Keratinocyte (primary cell): Measurements from ENCODE around the gene EPG5. TPM values are rescaled to one million over a fixed set of nuclear protein-coding genes. Genes with fewer than 3 reads are reported as not detected.

Experiments
- DNase-seq: peaks from one replicate; pipeline ENCODE4 v3.0.0-alpha.2; 2011; ENCODE audit warnings: low read depth, missing footprints, low spot score
- FAIRE-seq: peaks from 2 replicates; lab custom pipeline; 2011; peaks lifted over from hg19 to GRCh38; lab: Jason Lieb, UNC
- H2AFZ ChIP-seq: 2 replicates; pipeline ENCODE4 v1.6.0; 2012; ENCODE audit warnings: low read length, control low read depth, inconsistent platforms; ENCODE audit not compliant: control insufficient read depth
- H3K27ac ChIP-seq: 2 replicates; pipeline ENCODE4 v1.5.1; 2011; ENCODE audit warnings: low read length; ENCODE audit not compliant: control insufficient read depth, insufficient read depth
- H3K27me3 ChIP-seq: 3 replicates; pipeline ENCODE4 v1.6.0; 2011; ENCODE audit warnings: low read length; ENCODE audit not compliant: control insufficient read depth, insufficient read depth; ENCODE audit errors: extremely low read depth
- H3K36me3 ChIP-seq, 2 experiments: 2 replicates in 1 of 2; 3 replicates in 1 of 2; pipeline ENCODE4 v1.5.1; 2011; ENCODE audit warnings: low read length in 2 of 2, mild to moderate bottlenecking in 1 of 2; ENCODE audit not compliant: control insufficient read depth in 2 of 2, insufficient read depth in 2 of 2; ENCODE audit errors: extremely low read depth in 1 of 2
- H3K4me1 ChIP-seq: 3 replicates; pipeline ENCODE4 v1.5.1; 2011; ENCODE audit warnings: low read length; ENCODE audit not compliant: control insufficient read depth, insufficient read depth; ENCODE audit errors: extremely low read depth
- H3K4me2 ChIP-seq: 3 replicates; pipeline ENCODE4 v1.6.0; 2011; ENCODE audit warnings: low read depth, low read length; ENCODE audit not compliant: control insufficient read depth, insufficient read depth; ENCODE audit errors: extremely low read depth
- H3K4me3 ChIP-seq, 3 experiments: fragments of 200-600 bp in 1 of 3; sonication (generic) in 1 of 3; 2 replicates in 2 of 3; 3 replicates in 1 of 3; pipeline ENCODE4 v1.5.1; 2011 to 2016; ENCODE audit warnings: low read length in 3 of 3, mild to moderate bottlenecking in 3 of 3, control low read depth in 2 of 3, inconsistent platforms in 1 of 3, low read depth in 1 of 3, mixed read lengths in 1 of 3, mixed run types in 1 of 3, moderate library complexity in 1 of 3; ENCODE audit not compliant: control insufficient read depth in 2 of 3, insufficient read depth in 2 of 3; ENCODE audit errors: extremely low read depth in 1 of 3
- H3K79me2 ChIP-seq: 2 replicates; pipeline ENCODE4 v1.6.0; 2012; ENCODE audit warnings: low read length; ENCODE audit not compliant: control insufficient read depth, insufficient read depth
- H3K9ac ChIP-seq: 3 replicates; pipeline ENCODE4 v1.6.0; 2011; ENCODE audit warnings: low read length; ENCODE audit not compliant: control insufficient read depth, insufficient read depth; ENCODE audit errors: extremely low read depth
- H3K9me1 ChIP-seq: 3 replicates; pipeline ENCODE4 v1.6.0; 2011; ENCODE audit warnings: low read length; ENCODE audit not compliant: control insufficient read depth, insufficient read depth; ENCODE audit errors: extremely low read depth
- H3K9me3 ChIP-seq: 2 replicates; pipeline ENCODE4 v1.5.1; 2012; ENCODE audit warnings: low read depth, low read length; ENCODE audit not compliant: control insufficient read depth
- H4K20me1 ChIP-seq: 3 replicates; pipeline ENCODE4 v1.6.0; 2011; ENCODE audit warnings: low read length; ENCODE audit not compliant: control insufficient read depth, insufficient read depth; ENCODE audit errors: extremely low read depth
- CTCF ChIP-seq, 3 experiments: IDR thresholded peaks in 1 of 3; conservative IDR thresholded peaks in 1 of 3; optimal IDR thresholded peaks in 1 of 3; 2 replicates in 2 of 3; 3 replicates in 1 of 3; pipeline versions ENCODE3 to v1.5.1; 2011; ENCODE audit warnings: low read length in 3 of 3, mild to moderate bottlenecking in 3 of 3, moderate library complexity in 2 of 3, control low read depth in 1 of 3, inconsistent platforms in 1 of 3; ENCODE audit not compliant: insufficient read depth in 2 of 3; ENCODE audit errors: extremely low read depth in 1 of 3
- EZH2 ChIP-seq: IDR thresholded peaks from one replicate; pipeline ENCODE4 v1.6.1; 2012; ENCODE audit warnings: inconsistent platforms, mild to moderate bottlenecking, low read length, moderate library complexity
- dilution Hi-C: fragments of 300-500 bp; cut with MboI; formaldehyde crosslinking; loops from one replicate; pipeline ENCODE4 v1.7.0; 2020; ENCODE audit warnings: low sequenced_read_pairs; ENCODE audit not compliant: extremely low pct_ligation_motif_present
- polyA plus RNA-seq, 5 experiments: library from polyadenylated mRNA; depleted of rRNA in 3 of 5; stranded (reverse) in 3 of 5; stranded (forward) in 1 of 5; unstranded in 1 of 5; fragments of >200 nt; gene quantifications; 1 replicate in 1 of 5; 2 replicates in 3 of 5; 3 replicates in 1 of 5; pipeline versions ENCODE4 v1.2.1 to v1.2.3, GENCODE V29; 2011 to 2012; ENCODE audit warnings: missing spikeins in 2 of 5, low read depth in 1 of 5, low replicate concordance in 1 of 5

The EPG5 gene
- polyA plus RNA-seq, 1 donor (not counting 4 experiments of a cell fraction or from before 2014, with no cell fraction given), result 17.8 TPM

GRCh38 chr18:45821711-45822110, 145.4 kb downstream of the EPG5 start:
- dilution Hi-C loops, result no loop called here
- Histone ChIP-seq H3K79me2 (no peaks in the 10 kb centered on the region), H3K9me1 (no peaks in the 10 kb centered on the region), H3K4me1 (no peaks in the 10 kb centered on the region), H4K20me1 (no peaks in the 10 kb centered on the region), H3K4me3 (no peak overlapping the region), H3K27ac (no peak overlapping the region), H3K9me3 (no peaks in the 10 kb centered on the region), H3K9ac (no peak overlapping the region), H2AFZ (no peak overlapping the region), H3K36me3 (no peaks in the 10 kb centered on the region), H3K4me2 (no peak overlapping the region), H3K27me3 (no peaks in the 10 kb centered on the region)
- TF ChIP-seq EZH2, result no peak
- no peak for TF ChIP-seq CTCF (optimal IDR thresholded peaks at IDR 0.05 in 1 of 3, IDR thresholded peaks at IDR 0.05 in 1 of 3, conservative IDR thresholded peaks at IDR 0.05 in 1 of 3; ENCODE audit: extremely low read depth in 1 of 3, insufficient read depth in 2 of 3, low read length in 3 of 3)
- DNase-seq, result no peak
- FAIRE-seq, result no peak

GRCh38 chr18:45821026-45821425, 146.1 kb downstream of the EPG5 start:
- Histone ChIP-seq H3K4me2 (no peak overlapping the region), H3K9me3 (no peaks in the 10 kb centered on the region), H3K36me3 (no peaks in the 10 kb centered on the region), H3K79me2 (no peaks in the 10 kb centered on the region), H3K4me3 (no peak overlapping the region), H2AFZ (no peak overlapping the region), H3K27me3 (no peaks in the 10 kb centered on the region), H4K20me1 (no peaks in the 10 kb centered on the region), H3K9me1 (no peaks in the 10 kb centered on the region), H3K27ac (no peak overlapping the region), H3K9ac (no peak overlapping the region), H3K4me1 (no peaks in the 10 kb centered on the region)
- no peak for TF ChIP-seq EZH2
- no peak for TF ChIP-seq CTCF (optimal IDR thresholded peaks at IDR 0.05 in 1 of 3, IDR thresholded peaks at IDR 0.05 in 1 of 3, conservative IDR thresholded peaks at IDR 0.05 in 1 of 3; ENCODE audit: extremely low read depth in 1 of 3, insufficient read depth in 2 of 3, low read length in 3 of 3)
- dilution Hi-C loops, result no loop called here
- DNase-seq (no peak), FAIRE-seq (no peak)
